NCI-H2107 (cell line): ENCODE measurements around the gene TPRN.

ENCODE experiments used
- DNase-seq: peaks from one replicate; lab custom pipeline; 2025; lab: John Stamatoyannopoulos, UW

The TPRN gene

DNA sequence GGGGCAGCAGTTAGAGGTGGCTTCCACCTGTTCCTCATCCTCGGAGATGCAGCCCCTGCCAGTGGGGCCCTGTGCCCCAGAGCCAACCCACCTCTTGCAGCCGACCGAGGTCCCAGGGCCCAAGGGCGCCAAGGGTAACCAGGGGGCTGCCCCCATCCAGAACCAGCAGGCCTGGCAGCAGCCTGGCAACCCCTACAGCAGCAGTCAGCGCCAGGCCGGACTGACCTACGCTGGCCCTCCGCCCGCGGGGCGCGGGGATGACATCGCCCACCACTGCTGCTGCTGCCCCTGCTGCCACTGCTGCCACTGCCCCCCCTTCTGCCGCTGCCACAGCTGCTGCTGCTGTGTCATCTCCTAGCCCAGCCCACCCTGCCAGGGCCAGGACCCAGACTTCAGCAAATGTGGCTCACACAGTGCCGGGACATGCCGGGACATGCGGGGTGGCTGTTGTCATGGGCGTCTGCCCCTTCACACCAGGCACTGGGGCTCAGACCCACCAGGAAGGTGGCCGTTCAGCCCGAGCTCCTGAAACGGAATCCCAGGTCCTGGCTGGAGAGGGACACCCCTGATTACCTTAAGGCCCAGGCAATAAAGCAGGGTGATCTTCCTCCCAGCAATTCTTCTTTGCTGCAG lies 25.3 kb upstream of the TPRN start:
- no peak for DNase-seq

DNA sequence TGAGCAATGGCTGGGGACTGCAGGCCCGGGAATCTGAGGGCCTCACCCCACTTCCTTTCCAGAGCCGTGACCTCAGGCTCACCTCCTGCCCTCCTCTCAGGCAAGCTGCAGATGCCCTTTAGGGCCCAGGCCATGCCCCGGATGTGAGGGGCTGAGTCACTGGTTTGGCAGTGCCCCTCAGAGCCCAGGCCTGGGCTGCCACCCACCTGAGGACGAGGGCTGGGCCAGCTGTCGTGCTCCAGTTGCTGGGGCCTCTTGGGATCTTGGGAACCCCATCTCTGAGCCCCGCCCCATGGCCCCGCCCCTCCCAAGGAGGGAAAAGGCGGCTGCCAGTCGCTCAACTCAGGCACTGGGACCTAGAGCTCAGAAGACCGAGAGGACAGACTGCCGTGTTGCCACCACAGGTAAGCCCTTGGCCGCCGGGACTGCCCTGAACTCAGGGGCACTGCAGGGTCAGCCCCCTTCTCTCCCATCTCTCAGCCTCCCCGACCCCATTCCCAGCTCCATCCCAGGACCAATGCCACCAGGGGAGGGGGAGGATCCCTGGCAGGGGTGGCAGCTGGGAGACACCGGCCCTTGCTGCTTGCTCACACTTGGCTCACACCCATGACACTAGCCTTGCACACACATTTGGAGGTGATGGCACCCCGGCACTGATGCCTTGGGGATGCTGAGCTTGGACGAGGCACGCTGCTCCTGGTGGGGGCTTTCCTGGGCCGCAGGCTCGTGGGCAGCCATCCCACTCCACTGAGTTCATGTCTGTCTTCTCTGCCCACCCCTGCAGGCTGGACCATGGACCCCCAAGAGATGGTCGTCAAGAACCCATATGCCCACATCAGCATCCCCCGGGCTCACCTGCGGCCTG lies 24.5 kb upstream of the TPRN start, which contains the start of gene CYSRT1:
CYSRT1 (plus strand) TSS at position 345 of the 865 bp plus-strand sequence; CDS start at position 793, 448 bp downstream.
- no peak for DNase-seq

- peak; percentile 98 for DNase-seq
Measured at GRCh38 chr9:137223078-137223970, 22.8 kb upstream of the TPRN start.

- DNase-seq: no peak
Measured at GRCh38 chr9:137222190-137223077, 21.9 kb upstream of the TPRN start, which contains the start of gene RNF208. Gene RNF208, minus strand, starts transcription at chr9:137222240. Its CDS starts 1,028 bp downstream, at chr9:137221212.

DNA sequence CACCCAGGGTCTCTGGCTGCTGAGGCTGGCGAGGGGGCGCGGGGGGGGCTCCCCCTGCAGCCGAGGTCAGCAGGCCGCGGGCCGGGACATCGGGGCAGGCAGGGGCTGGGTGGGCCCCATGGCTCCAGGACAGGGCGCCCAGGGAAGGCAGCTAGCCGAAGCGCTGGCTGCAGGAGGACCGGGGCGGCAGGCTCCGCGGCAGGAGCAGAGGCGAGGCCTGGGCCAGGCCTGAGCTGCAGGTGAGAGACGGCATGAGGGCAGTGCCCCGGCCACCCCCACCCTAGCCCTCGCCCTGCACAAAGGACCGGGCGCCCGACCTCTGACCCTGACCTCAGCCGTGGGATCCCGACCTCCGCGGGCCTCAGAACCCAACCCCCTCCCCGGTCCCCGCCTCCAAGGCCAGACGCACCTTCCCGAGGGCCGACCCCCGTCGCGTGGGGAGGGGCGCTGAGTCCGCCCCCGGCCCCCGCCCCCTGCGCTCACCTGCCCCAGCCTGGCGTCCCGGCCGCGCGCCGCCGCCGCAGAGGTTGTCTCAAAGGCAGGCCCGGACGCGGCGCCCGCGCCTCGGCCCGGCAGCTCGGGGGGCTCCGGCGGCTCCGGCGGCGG lies 21.1 kb upstream of the TPRN start:
- no peak for DNase-seq

- no peak for DNase-seq
Measured at GRCh38 chr9:137221095-137221505, 20.6 kb upstream of the TPRN start.

DNA sequence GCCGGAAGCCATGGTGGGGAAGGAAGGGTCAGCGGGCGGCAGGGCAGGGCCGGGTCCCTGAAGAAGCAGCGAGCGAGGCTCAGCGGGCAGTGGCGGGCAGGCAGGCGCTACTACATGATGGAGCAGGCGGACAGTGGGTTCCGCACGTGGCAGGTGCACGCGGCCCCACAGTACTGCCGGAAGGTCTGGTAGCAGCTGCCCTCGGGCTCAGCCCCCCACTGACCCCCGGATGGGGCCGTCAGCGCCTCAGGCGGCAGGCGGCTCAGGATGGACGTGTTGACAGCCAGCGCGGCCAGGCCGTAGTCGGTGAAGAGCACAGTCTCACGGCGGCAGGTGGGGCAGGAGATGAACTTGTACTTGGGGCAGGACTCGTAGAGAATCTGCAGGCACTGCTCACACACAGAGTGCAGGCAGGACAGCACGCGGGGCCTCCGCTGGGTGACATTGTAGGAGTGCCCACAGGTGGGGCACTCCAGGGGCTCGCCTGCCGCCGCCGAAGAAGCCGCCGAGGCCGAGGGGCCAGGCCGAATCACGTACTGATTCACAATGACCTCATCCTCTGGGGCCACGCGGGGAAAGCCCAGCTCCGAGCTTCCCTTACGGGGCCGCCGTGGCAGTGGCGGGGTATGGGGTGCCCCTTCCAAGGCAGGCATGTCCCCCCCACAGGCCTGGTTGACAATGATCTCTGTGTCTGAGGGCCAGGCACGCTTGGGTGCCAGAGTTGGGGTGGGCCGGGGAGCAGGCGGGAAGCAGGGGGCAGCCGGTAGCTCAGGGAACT lies 20.0 kb upstream of the TPRN start:
- no peak for DNase-seq

- no peak for DNase-seq
Measured at GRCh38 chr9:137219757-137220316, 19.3 kb upstream of the TPRN start.

- no peak for DNase-seq
Measured at GRCh38 chr9:137218754-137219271, 18.3 kb upstream of the TPRN start.

DNA sequence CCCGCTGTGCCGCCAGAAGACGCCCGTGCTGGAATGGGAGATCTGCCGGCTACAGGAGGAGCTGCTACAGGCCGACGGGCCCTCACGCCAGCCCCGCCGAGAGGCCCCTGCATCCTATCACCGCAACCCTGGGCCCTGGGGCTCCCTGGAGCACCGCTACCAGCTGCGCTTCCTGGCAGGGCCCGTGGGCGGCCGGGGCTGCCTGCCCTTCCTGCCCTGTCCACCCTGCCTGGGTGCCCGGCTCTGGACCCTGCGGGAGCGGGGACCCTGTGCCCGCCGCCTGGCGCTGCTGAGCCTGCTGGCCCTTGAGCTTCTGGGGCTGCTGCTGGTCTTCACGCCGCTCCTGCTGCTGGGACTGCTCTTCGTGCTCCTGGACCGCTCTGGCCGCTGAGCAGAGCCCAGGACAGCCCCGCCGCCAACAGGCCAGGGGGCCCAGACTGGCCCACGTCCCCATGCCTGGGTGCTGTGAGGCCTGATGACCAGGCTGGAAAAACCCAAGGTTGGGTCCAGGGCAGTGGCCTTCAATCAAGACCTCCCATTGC lies 17.7 kb upstream of the TPRN start:
- DNase-seq: no peak

GRCh38 chr9:137217276-137218211 lies 17.0 kb upstream of the TPRN start:
- no peak for DNase-seq

DNA sequence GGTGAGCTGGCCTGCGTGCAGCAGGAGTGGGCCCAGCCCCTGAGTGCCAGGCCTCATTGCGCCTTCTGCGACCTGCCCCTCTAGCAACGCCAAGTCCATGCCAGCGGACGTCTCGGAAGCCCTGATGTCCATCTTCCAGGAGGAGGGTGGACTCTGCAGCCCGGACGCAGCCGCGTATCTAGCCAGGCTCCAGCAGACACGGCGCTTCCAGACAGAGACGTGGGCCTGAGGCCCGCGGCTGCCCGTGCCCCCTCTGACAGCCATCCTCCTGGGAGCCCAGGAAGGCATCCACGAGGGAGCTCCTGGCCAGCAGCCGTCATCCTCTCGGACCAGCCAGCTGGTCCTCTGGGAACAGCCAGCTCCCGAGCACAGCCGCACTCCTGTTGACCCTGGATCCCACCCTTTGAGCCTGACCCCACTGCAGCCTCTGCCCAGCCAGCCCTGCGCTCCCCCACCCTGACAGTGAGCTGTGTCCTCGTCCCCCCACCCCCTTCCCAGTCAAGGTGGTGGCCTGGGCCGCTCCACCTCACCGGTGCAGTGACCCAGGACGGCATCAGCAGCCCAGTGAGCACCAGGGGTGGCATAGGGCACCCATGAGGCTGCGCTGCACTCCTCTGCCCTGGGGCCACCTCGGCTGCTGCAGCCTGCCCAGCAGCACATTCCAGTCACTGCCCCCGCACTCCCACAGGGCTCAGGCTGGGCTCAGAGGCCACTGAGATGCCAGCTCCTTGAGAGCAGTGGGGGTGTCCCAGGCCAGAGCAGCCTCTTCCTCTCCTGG lies 15.8 kb upstream of the TPRN start:
- no peak for DNase-seq

DNA sequence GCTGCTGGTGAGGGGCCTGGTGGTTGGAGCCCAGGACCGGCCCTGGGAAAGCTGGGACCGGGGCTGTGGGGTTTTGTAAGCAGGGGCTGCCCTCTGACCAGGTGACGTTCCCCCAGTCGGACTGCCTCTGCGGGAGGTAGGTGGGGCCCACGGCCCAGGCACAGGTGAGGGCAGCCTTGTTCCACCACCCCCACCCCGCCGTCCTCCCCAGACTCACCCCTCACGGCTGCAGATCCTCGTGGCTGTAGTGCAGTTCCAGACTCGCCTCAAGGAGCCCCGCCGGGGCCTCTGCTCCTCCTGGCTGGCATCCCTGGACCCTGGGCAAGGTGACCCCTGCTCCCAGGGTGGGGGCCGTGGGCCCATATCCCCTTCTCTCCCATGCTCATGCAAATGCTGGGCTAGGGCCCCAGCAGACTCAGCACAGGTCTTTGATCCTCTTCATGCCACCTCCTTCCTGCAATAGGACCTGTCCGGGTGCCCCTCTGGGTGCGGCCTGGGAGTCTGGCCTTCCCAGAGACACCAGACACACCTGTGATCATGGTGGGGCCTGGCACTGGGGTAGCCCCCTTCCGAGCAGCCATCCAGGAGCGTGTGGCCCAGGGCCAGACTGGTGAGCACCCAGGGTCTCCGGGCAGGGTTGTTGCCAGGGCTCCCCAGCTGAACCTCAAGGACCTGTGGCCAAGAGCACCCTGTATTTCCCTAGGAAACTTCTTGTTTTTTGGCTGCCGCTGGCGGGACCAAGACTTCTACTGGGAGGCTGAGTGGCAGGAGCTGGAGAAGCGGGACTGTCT lies 14.8 kb upstream of the TPRN start:
- no peak for DNase-seq

- DNase-seq: no peak
Measured at GRCh38 chr9:137214620-137215019, 14.1 kb upstream of the TPRN start.

- no peak for DNase-seq
Measured at GRCh38 chr9:137213160-137214060, 12.9 kb upstream of the TPRN start.
